ENCODE measurements around the gene CTNNA2.
"Not testable (repeated sequence)": the region's sequence is repeated elsewhere in the genome, so short reads cannot be mapped to it uniquely, and the experiment has no call there.

CTNNA2 gene

DNA sequence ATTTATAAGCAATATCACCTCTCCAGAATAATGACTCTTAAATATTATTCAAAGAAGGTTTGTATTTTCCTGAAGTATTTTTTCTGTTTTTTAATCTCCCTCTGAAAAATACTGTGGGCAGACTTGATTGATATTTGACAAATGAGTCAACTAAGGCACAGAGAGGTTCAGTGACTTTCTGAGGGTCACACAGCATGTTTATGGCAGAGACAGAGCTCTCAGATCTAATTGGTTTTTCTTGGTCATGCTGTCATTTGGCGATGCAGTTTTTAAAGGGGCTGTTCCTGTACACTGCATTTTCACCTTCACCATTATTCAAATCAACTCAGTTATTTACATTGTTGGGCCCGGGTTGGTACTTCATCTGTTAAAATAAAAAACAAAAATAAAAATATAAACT lies 527.4 kb downstream of the CTNNA2 start:
- no peak for DNase-seq

DNA sequence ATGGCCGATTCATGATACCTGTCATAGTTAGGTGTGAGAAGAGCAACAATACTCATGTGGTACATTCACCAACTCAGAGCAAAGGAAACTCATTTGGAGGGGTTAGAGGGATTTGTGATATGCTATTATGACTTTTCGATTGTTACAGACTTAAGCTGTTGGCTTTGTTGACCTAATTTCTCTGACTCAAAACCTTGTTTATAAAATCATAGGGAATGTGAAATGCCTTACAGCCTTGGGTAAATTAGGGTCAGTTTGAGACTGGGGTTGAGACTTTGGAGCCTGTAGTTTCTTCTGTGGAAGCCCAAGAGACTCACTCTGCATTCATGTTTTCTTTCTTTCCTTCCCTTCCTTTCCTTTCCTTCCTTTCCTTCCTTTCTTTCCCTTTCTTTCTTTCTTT lies 529.8 kb downstream of the CTNNA2 start:
- no peak for DNase-seq

GRCh38 chr2:80048296-80048695 lies 535.4 kb downstream of the CTNNA2 start:
- no peak for DNase-seq

DNA sequence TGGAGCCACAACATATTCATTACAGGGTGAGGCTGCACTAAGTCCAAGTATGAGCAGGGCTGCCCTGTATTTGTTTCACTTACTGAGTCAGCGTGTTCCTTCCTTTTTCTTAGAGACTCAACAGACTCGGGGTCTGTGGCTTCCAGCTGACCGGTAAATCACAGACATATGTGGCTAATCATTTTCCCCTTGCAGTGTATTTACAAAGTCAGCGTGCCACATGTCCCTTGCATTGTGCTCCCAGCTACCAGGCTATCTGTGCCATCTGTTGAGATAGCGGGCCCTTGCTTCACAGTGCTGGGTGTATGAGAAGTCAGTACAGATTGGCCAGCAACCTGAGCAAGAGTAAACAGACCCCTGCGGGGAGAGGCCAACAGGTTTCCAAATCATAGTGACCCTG lies 537.4 kb downstream of the CTNNA2 start:
- DNase-seq: peak; percentile 92

DNA sequence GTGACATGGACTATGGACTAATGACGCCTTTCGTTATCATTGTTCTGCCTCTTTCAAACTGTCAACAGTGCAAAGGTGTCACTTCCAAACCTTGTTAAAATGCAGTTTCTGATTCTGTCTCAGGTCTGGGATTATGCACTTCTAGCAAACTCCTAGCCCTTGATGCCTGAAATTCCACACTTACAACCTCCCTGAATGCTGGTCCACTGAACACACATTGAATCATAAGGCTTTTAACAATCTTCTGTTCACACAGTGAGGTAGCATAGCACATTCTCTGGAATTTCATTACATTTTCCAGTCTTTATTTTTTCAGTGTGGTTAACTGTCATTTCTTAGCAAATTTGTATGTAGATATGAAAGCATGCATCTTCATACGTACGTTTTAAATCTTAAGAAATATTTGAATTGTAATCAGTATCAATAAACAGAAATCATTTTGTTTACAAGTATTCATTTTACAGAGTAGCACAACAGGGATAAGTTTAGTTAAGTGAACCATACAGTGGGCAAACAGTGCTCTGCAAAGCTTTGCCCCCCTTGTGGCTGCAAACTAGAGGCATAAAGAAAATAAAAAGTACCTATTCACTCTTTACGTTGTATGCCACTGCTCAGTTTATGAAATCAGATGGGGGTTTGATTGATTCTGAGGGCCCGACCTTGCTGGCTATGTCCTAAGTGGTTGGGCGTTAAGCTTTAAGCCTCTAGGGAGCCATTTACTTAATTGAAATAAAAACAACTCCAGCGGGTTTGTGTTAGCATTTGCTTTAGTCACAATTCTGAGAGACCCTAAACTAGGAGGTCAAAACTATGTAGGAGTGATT lies 540.9 kb downstream of the CTNNA2 start:
- peak; percentile 95 for DNase-seq

GRCh38 chr2:80054346-80054675 lies 541.5 kb downstream of the CTNNA2 start:
- peak; percentile 95 for DNase-seq

- DNase-seq: peak; percentile 16
Observed at GRCh38 chr2:80057956-80058355, 545.1 kb downstream of the CTNNA2 start.

GRCh38 chr2:80058562-80058961 lies 545.7 kb downstream of the CTNNA2 start:
- peak; percentile 21 for DNase-seq

GRCh38 chr2:80059447-80059846 lies 546.6 kb downstream of the CTNNA2 start:
- DNase-seq: no peak

- peak; percentile 3 for DNase-seq
Observed at GRCh38 chr2:80061881-80062280, 549.0 kb downstream of the CTNNA2 start.

DNA sequence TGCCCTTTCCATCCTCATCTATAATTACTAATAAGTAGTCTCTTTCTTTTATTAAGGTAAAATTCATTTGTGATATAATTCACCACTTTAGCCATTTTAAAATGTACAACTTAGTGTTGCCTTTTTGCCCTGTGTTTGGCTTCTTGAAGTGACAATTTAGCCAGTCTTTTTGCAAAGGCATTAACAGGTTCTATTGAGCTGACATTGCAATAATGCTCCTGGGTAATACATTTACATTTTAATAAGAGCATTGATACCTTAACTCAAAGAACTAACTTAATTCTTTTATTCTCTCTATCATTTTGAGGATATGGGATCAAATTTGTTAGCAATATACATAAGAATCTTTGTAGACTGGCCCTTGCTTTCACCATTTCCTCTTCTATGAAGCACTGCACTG lies 549.4 kb downstream of the CTNNA2 start:
- DNase-seq: no peak

DNA sequence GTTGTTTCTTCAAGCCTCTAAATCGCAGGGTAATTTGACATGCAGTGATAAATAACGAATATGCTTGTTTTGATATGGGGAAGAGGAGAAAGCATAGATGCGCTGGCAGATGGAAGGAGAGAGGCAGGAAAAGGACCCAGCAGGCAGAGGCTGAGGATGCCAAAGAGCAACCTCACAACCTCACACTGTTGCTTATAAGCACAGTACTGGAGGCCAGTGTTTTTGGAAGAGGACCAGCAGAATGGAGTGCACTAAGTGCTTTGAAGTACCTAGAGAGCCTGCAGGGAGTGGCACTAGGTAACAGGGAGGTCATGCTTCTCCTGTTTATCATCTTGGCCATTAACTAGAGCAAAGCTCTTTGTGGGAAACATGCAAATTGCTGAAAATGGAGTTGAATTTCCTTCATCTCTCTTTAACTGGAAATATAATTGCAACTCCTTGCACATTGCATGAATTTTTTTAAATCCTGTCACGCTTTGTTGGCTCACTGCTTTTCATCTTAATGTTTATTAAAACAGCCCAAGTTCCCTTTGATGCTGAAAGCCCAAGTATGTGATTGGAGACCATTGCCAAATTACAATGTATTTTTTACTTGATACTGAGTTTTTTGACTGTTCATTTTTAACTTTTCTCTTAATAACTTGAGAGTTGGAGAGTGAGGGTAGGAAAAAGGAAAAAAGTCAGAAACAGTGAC lies 555.3 kb downstream of the CTNNA2 start:
- peak; percentile 51 for DNase-seq

GRCh38 chr2:80070587-80070986 lies 557.7 kb downstream of the CTNNA2 start:
- no peak for DNase-seq

- no peak for DNase-seq
Observed at GRCh38 chr2:80071941-80072340, 559.1 kb downstream of the CTNNA2 start.

- peak; percentile 80 for DNase-seq
Observed at GRCh38 chr2:80073134-80073561, 560.3 kb downstream of the CTNNA2 start.

DNA sequence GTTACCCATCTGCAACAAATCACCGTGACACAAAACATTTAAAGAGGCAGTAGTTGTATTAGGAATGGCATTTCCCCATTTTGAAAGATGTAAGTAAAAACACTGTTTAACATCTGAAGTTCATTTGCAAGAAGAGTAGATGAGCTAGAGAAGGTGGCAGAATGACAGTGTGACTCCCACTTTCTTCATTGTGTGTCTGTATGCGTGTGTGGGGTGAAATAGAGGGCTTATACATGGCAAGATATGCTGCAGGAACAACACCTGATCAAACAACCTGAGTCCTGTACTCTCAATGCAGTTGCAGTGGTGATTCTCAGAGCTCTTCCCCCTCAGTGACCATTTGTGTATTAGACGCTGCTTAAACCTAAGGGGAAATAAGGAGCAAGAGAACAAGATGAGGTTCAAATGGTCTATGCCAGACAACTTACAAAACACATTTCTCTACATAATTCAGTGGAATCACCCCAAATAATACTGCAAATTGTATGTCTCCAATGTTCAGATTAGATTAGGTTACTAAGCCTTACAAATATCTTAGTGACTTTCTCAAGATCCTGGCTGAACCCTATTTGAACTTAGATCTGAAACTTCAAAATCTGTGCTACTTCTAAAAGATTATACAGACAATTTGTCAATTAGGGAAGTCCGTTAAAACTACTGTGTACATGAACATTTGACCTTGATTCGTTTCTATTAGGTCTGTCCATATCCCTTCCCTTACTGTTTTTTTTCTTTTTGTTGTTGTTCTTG lies 561.6 kb downstream of the CTNNA2 start:
- no peak for DNase-seq

DNA sequence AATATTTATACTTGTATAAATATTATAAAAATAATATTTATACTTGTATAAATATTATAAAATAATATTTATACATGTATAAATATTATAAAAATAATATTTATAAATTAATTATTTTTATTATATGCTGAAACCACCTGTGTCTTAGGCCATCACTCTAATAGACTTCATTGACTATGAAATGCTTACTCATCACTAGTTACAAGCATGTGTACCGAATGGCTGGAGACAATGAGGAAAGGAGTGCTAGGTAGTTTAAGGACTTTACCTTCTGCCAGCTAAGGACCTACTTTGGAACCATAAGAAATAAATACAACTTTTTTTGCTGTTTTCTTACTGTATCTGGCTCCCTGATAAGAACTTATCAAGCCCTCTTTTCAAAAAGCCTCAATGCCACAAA lies 562.9 kb downstream of the CTNNA2 start:
- DNase-seq: no peak

- no peak for DNase-seq
Observed at GRCh38 chr2:80078290-80079036, 565.6 kb downstream of the CTNNA2 start.

- DNase-seq: no peak
Observed at GRCh38 chr2:80080957-80081356, 568.1 kb downstream of the CTNNA2 start.

- peak; percentile 73 for DNase-seq
Observed at GRCh38 chr2:80086831-80087230, 574.0 kb downstream of the CTNNA2 start.

GRCh38 chr2:80091237-80091636 lies 578.4 kb downstream of the CTNNA2 start:
- no peak for DNase-seq

DNA sequence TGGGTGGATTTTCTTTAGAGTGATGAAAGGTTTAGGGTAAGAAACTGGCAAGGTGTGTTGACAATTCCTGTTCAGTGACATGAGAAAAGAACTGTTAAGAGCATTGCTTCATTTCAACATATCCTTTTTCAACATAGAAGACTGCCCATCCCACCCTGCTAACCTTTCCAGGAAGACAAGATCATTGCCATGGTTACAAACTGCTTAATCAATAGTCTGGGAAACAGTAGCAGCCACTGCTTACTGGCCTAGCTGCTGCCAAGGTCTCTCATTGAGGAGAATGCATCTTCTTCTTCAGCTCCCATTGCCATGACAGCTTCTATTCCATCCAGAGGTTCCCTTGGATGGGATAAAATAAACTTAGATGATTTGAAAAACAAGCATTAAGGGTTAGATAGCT lies 579.6 kb downstream of the CTNNA2 start:
- peak; percentile 5 for DNase-seq

DNA sequence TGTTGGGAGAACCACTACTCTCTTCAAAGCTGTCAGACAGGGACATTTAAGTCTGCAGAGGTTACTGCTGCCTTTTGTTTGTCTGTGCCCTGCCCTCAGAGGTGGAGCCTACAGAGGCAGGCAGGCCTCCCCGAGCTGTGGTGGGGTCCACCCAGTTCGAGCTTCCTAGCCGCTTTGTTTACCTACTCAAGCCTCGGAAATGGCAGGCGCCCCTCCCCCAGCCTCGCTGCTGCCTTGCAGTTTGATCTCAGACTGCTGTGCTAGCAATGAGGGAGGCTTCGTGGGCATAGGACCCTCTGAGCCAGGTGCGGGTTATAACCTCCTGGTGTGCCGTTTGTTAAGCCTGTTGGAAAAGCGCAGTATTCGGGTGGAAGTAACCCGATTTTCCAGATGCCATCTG lies 585.7 kb downstream of the CTNNA2 start:
- not testable (repeated sequence) for DNase-seq
